ENCODE data around the gene VPS37B. TPM values are rescaled to one million over a fixed set of nuclear protein-coding genes. Genes with fewer than 3 reads are reported as not detected.

VPS37B gene
- total and polyA plus RNA-seq, 8 donors = 13.5 to 30.1 (median 18.6) TPM

DNA sequence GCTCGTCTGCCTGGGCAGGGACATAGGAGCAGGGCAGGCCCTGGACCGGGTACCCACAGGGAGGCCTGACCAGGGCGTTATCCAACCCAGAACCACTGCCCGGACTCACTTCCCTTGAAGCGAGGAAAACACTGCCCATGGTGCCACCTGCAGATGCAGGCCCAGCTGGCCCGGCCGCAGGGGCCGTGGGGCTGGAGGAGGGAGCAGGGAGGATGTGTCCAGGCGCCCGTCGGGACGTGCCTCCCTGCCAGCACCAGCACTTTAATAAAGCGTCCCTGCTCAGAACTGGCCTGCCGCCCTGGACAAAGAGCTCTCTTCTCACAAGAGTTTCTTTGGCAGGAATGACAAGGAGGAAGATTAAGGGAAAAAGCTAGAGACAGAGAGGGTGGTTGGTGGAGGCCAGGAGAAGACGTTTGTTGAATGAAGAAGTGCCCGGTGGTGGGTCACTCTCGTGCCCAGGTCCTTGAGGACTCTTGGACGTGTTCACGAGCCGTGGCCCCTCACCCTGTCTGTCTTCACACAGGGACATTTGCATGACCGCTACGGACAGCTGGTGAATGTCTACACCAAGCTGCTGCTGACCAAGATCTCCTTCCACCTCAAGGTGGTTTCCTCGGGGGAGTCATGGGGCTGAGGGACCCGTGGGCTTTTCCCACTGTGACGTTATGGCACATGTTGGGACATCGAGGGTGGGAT is 46.4 kb downstream of the VPS37B start:
- peak in 2 of 6 donors; percentile 17 to 51 for DNase-seq
- H3K4me3 ChIP-seq = no peak overlapping the region
- H3K27ac ChIP-seq = no peak overlapping the region
- ATAC-seq = no peak
- intact Hi-C loops (cut with DNase I) = loop anchor here in 2 of 3 donors (10.0 kb wide), 2 partner anchors 55 to 105 kb away; no protein-coding TSS in a partner anchor
- peaks cover 0 to 25% (median 7%) of the 10 kb centered on the region in 3 donors for H3K36me3 ChIP-seq
- peaks cover 0 to under 1% (median 0%) of the 10 kb centered on the region in 3 donors for H3K4me1 ChIP-seq
- no peaks in the 10 kb centered on the region for H3K9me3 ChIP-seq
- TF ChIP-seq, protein P1, sequence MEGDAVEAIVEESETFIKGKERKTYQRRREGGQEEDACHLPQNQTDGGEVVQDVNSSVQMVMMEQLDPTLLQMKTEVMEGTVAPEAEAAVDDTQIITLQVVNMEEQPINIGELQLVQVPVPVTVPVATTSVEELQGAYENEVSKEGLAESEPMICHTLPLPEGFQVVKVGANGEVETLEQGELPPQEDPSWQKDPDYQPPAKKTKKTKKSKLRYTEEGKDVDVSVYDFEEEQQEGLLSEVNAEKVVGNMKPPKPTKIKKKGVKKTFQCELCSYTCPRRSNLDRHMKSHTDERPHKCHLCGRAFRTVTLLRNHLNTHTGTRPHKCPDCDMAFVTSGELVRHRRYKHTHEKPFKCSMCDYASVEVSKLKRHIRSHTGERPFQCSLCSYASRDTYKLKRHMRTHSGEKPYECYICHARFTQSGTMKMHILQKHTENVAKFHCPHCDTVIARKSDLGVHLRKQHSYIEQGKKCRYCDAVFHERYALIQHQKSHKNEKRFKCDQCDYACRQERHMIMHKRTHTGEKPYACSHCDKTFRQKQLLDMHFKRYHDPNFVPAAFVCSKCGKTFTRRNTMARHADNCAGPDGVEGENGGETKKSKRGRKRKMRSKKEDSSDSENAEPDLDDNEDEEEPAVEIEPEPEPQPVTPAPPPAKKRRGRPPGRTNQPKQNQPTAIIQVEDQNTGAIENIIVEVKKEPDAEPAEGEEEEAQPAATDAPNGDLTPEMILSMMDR (IDR thresholded peaks at IDR 0.05) = no peak
- WGBS, 2 donors = 88 to 89% methylated on average over 26 of the region's 26 CpGs
- no peaks in the 10 kb centered on the region for H3K27me3 ChIP-seq
- FAIRE-seq = no peak

GRCh38 chr12:122848471-122849351 is 47.2 kb downstream of the VPS37B start:
- Histone ChIP-seq H3K4me1 (peaks cover 0 to 8% (median 6%) of the 10 kb centered on the region in 3 donors), H3K4me3 (no peak overlapping the region), H3K27ac (no peak overlapping the region), H3K36me3 (peaks cover 0 to 22% (median 7%) of the 10 kb centered on the region in 3 donors), H3K9me3 (no peaks in the 10 kb centered on the region), H3K27me3 (no peaks in the 10 kb centered on the region)
- DNase-seq = peak in 3 of 6 donors; percentile 24 to 71 (median 41)
- 85 to 88% methylated on average over 36 of the region's 36 CpGs for WGBS, 2 donors
- TF ChIP-seq, protein P1 (IDR thresholded peaks at IDR 0.05) = no peak
- FAIRE-seq = no peak
- ATAC-seq = no peak
- intact Hi-C loops (cut with DNase I) = loop anchor here in 1 of 3 donors (10.0 kb wide), 1 partner anchor 54 kb away; no protein-coding TSS in a partner anchor

DNA sequence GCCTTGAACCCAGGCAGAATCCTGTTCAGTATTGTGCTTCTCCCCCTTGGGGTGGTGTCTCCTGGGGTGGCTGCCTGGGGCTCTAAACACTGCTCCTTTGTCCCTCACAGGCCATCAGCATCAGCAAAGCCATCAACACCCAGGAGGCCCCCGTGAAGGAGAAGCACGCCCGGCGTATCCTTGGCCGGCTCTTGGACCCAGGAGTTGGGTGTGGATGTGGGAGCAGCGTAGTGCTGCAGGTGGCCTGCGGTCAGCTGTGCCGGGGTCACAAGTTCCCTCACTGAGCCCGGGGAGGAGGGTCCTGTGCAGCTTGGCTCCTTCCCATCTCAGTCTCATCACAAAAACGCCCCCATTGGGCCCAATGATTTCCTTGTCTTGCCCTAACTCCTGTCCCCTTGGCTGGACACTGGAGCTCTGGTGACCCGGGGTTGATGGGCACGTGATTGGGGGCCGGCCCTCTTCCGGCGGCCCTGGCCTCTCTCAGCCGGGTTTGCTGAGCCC is 48.0 kb downstream of the VPS37B start:
- H3K4me3 ChIP-seq = no peak overlapping the region
- TF ChIP-seq, protein P1 (IDR thresholded peaks at IDR 0.05) = no peak
- no peaks in the 10 kb centered on the region for H3K27me3 ChIP-seq
- H3K36me3 ChIP-seq = peaks cover 0 to 22% (median 7%) of the 10 kb centered on the region in 3 donors
- H3K4me1 ChIP-seq = peaks cover 0 to 15% (median 13%) of the 10 kb centered on the region in 3 donors
- ATAC-seq = no peak
- intact Hi-C loops (cut with DNase I) = loop anchor here in 1 of 3 donors (10.0 kb wide), 1 partner anchor 53 kb away; no protein-coding TSS in a partner anchor
- no peak for FAIRE-seq
- no peaks in the 10 kb centered on the region for H3K9me3 ChIP-seq
- H3K27ac ChIP-seq = no peak overlapping the region
- peak in 1 of 6 donors; percentile 8 for DNase-seq
- WGBS, 2 donors = 85% methylated on average over 16 of the region's 16 CpGs

DNA sequence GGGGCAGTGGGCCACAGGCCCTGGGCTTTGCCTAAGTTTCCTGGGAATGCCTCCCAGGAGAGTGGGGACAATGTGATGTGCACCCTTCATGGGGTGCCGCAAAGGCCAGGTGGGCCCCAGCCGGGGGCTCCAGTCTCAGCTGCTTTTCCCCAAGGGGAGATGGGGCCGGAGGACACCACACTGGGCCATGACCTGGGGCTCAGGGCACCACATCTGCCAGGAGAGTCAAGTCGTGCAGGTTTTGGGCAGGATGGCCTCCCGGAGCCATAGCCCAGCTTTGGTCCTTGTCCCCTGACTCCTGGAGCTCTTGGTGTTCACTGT is 48.4 kb downstream of the VPS37B start:
- FAIRE-seq (no peak), DNase-seq (peak in 1 of 6 donors; percentile 17), ATAC-seq (no peak)
- Histone ChIP-seq H3K4me1 (peaks cover 0 to 20% (median 18%) of the 10 kb centered on the region in 3 donors), H3K36me3 (peaks cover 0 to 22% (median 7%) of the 10 kb centered on the region in 3 donors), H3K9me3 (no peaks in the 10 kb centered on the region), H3K27me3 (no peaks in the 10 kb centered on the region), H3K27ac (no peak overlapping the region), H3K4me3 (no peak overlapping the region)
- TF ChIP-seq, protein P1 (IDR thresholded peaks at IDR 0.05) = no peak
- intact Hi-C loops (cut with DNase I) = loop anchor here in 1 of 3 donors (10.0 kb wide), 1 partner anchor 53 kb away; no protein-coding TSS in a partner anchor
- 86 to 89% methylated on average over 5 of the region's 5 CpGs for WGBS, 2 donors

Measured in pancreas (tissue), 10 donors.